Suppressor macrophage treated with lipopolysaccharide for 4 hours (primary cell): ENCODE results near the gene UVRAG.
A peak's percentile ranks its signal among the peaks of the same experiment; 100 is the strongest.

ENCODE experiments used
- DNase-seq: peaks from one replicate; pipeline ENCODE4 v3.0.0-alpha.2; 2020

UVRAG gene

GRCh38 chr11:75884321-75884720 lies 69.3 kb downstream of the UVRAG start:
- DNase-seq = no peak

- peak; percentile 16 for DNase-seq
Measured at GRCh38 chr11:75888416-75888815, 73.4 kb downstream of the UVRAG start.

GRCh38 chr11:75891947-75892739 lies 77.1 kb downstream of the UVRAG start:
- DNase-seq = peak; percentile 83

- DNase-seq = peak; percentile 49
Measured at GRCh38 chr11:75893251-75893650, 78.2 kb downstream of the UVRAG start.

GRCh38 chr11:75894036-75894585 lies 79.1 kb downstream of the UVRAG start:
- DNase-seq = peak; percentile 15

- peak; percentile 66 for DNase-seq
Measured at GRCh38 chr11:75896843-75897419, 81.9 kb downstream of the UVRAG start.

GRCh38 chr11:75898871-75899270 lies 83.9 kb downstream of the UVRAG start:
- DNase-seq = no peak

- DNase-seq = no peak
Measured at GRCh38 chr11:75899806-75900205, 84.8 kb downstream of the UVRAG start.

- no peak for DNase-seq
Measured at GRCh38 chr11:75900848-75901247, 85.8 kb downstream of the UVRAG start.

- DNase-seq = no peak
Measured at GRCh38 chr11:75902631-75903030, 87.6 kb downstream of the UVRAG start.

GRCh38 chr11:75903276-75903675 lies 88.3 kb downstream of the UVRAG start:
- DNase-seq = no peak

GRCh38 chr11:75905434-75905833 lies 90.4 kb downstream of the UVRAG start:
- no peak for DNase-seq

GRCh38 chr11:75907906-75908527 lies 93.0 kb downstream of the UVRAG start:
- DNase-seq = peak; percentile 46

GRCh38 chr11:75910426-75911145 lies 95.6 kb downstream of the UVRAG start:
- no peak for DNase-seq

- no peak for DNase-seq
Measured at GRCh38 chr11:75911459-75911858, 96.4 kb downstream of the UVRAG start.

- DNase-seq = no peak
Measured at GRCh38 chr11:75913984-75914383, 99.0 kb downstream of the UVRAG start.

GRCh38 chr11:75916882-75917281 lies 101.9 kb downstream of the UVRAG start:
- DNase-seq = no peak

- DNase-seq = no peak
Measured at GRCh38 chr11:75918331-75918730, 103.3 kb downstream of the UVRAG start.

GRCh38 chr11:75919525-75919924 lies 104.5 kb downstream of the UVRAG start:
- peak; percentile 28 for DNase-seq

- DNase-seq = no peak
Measured at GRCh38 chr11:75920848-75921247, 105.8 kb downstream of the UVRAG start.

GRCh38 chr11:75921808-75922207 lies 106.8 kb downstream of the UVRAG start:
- no peak for DNase-seq

GRCh38 chr11:75924966-75925784 lies 110.2 kb downstream of the UVRAG start:
- DNase-seq = no peak
